Naive thymus-derived CD8-positive, alpha-beta T cell (primary cell): Measurements from ENCODE around the gene CAPN12. TPM values are rescaled to one million over a fixed set of nuclear protein-coding genes. Genes with fewer than 3 reads are reported as not detected.
A peak's percentile ranks its signal among the peaks of the same experiment; 100 is the strongest.

Experiments
- ATAC-seq, 2 donors: fragments of 150-1000 bp; cut with Tn5 transposase in 1 of 2; sonication (Bioruptor Pico), chemical (Tn5 transposase) in 1 of 2; 1 replicate in 1 of 2; 2 replicates in 1 of 2; pipeline ENCODE4 v1.10.0; 2021; ENCODE audit warnings: mild to moderate bottlenecking in 2 of 2, moderate library complexity in 2 of 2
- POLR2A ChIA-PET: fragments of 350-600 bp; sonication (Branson Sonifier 250); formaldehyde crosslinking; loops from one replicate; lab custom pipeline; 2021; ENCODE audit warnings: antibody characterized with exemption; lab: Charles Lee
- DNase-seq, 10 donors: peaks; one replicate each; pipeline versions ENCODE4 v3.0.0 to v3.0.0-alpha.2; 2020 to 2022
- H3K27ac Mint-ChIP-seq, 10 donors: one replicate each; pipeline ENCODE4 v1.8.0; 2020 to 2022; ENCODE audit warnings: mild to moderate bottlenecking in 10 of 10, mixed read lengths in 10 of 10, moderate library complexity in 4 of 10, inconsistent platforms in 1 of 10
- H3K27me3 Mint-ChIP-seq, 5 donors: one replicate each; pipeline ENCODE4 v1.8.0; 2021 to 2022; ENCODE audit warnings: mixed read lengths in 5 of 5
- H3K36me3 Mint-ChIP-seq, 3 donors: one replicate each; pipeline ENCODE4 v1.8.0; 2020 to 2022; ENCODE audit warnings: mixed read lengths in 3 of 3, mild to moderate bottlenecking in 2 of 3, inconsistent platforms in 1 of 3
- H3K4me1 Mint-ChIP-seq, 4 donors: one replicate each; pipeline ENCODE4 v1.8.0; 2021 to 2022; ENCODE audit warnings: mixed read lengths in 4 of 4
- H3K4me3 Mint-ChIP-seq, 10 donors: one replicate each; pipeline ENCODE4 v1.8.0; 2020 to 2022; ENCODE audit warnings: mild to moderate bottlenecking in 10 of 10, mixed read lengths in 10 of 10, moderate library complexity in 6 of 10, inconsistent platforms in 1 of 10
- H3K9me3 Mint-ChIP-seq, 9 donors: one replicate each; pipeline ENCODE4 v1.8.0; 2020 to 2022; ENCODE audit warnings: mixed read lengths in 9 of 9, mild to moderate bottlenecking in 3 of 9, inconsistent platforms in 1 of 9, moderate library complexity in 1 of 9
- polyA plus RNA-seq, 3 donors: library from polyadenylated mRNA; unstranded; fragments of 300-500 nt; fragmentation: Illumina TruSeq; gene quantifications; one replicate each; pipeline ENCODE4 v1.2.3, GENCODE V29; 2021
- total RNA-seq, 8 experiments: library from RNA in 2 of 8; stranded (reverse) in 2 of 8; gene quantifications; one replicate each; pipeline ENCODE4 v1.2.3 and lab custom pipeline; 2021 to 2026

The CAPN12 gene
- total and polyA plus RNA-seq, 5 experiments from 2014 or later: 2.0 to 8.2 (median 6.2) TPM

DNA sequence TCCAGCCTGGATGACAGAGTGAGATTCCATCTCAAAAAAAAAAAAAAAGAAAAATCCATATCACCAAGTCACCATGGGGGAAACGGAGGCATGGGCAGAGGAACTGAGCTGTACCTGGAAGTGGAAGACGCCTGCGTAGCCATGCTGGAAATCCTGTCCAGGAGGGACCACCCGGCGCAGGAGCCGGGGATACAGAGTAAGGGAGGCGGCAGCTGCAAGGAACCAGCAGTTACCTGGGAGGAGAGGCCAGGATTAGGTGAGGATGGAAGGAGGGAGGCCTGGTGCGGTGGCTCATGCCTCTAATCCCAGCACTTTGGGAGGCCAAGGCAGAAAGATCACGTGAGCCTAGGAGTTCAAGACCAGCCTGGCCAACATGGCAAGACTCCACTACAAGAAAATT, 2.0 kb downstream of the CAPN12 start:
- ATAC-seq (no peak), DNase-seq (no peak)
- no peaks in the 10 kb centered on the region for H3K36me3 Mint-ChIP-seq
- peaks cover 0 to 3% (median 0%) of the 10 kb centered on the region in 5 donors for H3K27me3 Mint-ChIP-seq
- H3K4me3 Mint-ChIP-seq: no peak overlapping the region
- POLR2A ChIA-PET: interaction anchor here (0.6 kb wide), 1 partner anchor 23 kb away, joined by 3 read pairs; no protein-coding TSS in a partner anchor
- no peak overlapping the region for H3K27ac Mint-ChIP-seq
- H3K4me1 Mint-ChIP-seq: peaks cover 11 to 26% (median 19%) of the 10 kb centered on the region in 4 donors
- H3K9me3 Mint-ChIP-seq: no peaks in the 10 kb centered on the region

DNA sequence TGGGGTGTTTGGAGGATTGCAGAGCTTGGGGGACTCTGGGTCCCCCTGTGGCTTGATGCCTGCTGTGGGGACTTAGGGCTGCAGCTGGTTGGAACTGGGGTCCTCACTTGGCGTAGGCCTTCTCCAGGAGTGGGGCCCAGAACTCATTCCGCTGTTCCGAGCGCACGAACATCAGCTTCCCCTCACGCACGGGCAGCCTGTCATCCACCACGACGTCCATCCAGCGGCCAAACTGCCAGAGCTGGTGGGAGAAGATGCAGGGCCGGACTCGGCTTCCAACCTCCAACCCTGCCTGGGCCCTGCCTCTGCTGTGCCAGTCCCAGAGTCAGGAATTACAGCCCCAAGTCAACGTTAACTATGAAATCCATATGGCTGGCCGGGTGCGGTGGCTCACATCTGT, 2.6 kb downstream of the CAPN12 start:
- POLR2A ChIA-PET: interaction anchor here (0.7 kb wide), 1 partner anchor 101 kb away, joined by 5 read pairs; no protein-coding TSS in a partner anchor
- Mint-ChIP-seq H3K27ac (peak overlapping the region in 1 of 10 donors; percentile 36), H3K36me3 (no peaks in the 10 kb centered on the region), H3K27me3 (peaks cover 0 to 3% (median 0%) of the 10 kb centered on the region in 5 donors), H3K4me1 (peaks cover 11 to 28% (median 20%) of the 10 kb centered on the region in 4 donors), H3K9me3 (no peaks in the 10 kb centered on the region), H3K4me3 (no peak overlapping the region)
- ATAC-seq: no peak
- DNase-seq: no peak

DNA sequence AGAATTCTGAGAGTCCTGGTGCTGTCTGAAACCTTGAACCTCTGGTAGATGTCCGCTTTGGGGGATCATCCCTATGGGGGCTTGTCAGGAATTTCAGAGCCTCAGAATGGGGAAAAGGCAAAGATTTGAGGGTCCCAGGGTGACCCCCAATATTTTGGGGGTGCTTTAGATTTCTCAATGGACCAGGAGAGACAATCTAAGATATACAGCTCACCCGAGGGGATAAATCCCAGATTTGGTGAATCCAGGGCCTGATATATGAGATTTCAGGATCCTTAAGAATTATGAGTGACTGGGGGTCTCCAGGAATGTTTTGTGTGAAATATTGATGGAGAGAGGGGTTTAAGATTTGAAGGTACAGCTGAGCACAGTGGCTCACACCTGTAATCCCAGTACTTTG, 3.3 kb downstream of the CAPN12 start:
- H3K36me3 Mint-ChIP-seq: no peaks in the 10 kb centered on the region
- DNase-seq (no peak), ATAC-seq (no peak)
- POLR2A ChIA-PET: interaction anchor here (0.7 kb wide), 1 partner anchor 184 kb away, joined by 5 read pairs; no protein-coding TSS in a partner anchor
- peaks cover 0 to 3% (median 0%) of the 10 kb centered on the region in 5 donors for H3K27me3 Mint-ChIP-seq
- H3K9me3 Mint-ChIP-seq: no peaks in the 10 kb centered on the region
- H3K27ac Mint-ChIP-seq: no peak overlapping the region
- H3K4me1 Mint-ChIP-seq: peaks cover 14 to 33% (median 23%) of the 10 kb centered on the region in 4 donors
- H3K4me3 Mint-ChIP-seq: no peak overlapping the region

DNA sequence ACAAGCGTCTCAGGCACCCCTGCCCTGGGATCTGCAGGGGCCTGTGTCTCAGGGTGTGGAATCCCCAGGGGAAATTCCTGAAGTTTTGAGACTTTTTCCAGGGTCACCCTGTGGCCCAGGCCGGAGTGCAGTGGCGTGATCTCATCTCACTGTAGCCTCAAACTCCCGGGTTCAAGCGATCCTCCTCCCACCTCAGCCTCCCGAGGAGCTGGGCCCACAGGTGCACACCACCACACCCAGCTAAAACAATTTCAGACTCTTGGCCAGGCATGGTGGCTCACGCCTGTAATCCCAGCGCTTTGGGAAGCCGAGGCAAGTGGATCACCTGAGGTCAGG, 4.0 kb downstream of the CAPN12 start:
- H3K27ac Mint-ChIP-seq: peak overlapping the region in 1 of 10 donors; percentile 54
- DNase-seq: no peak
- peaks cover 14 to 35% (median 25%) of the 10 kb centered on the region in 4 donors for H3K4me1 Mint-ChIP-seq
- no peaks in the 10 kb centered on the region for H3K36me3 Mint-ChIP-seq
- H3K9me3 Mint-ChIP-seq: no peaks in the 10 kb centered on the region
- H3K27me3 Mint-ChIP-seq: peaks cover 0 to 3% (median 0%) of the 10 kb centered on the region in 5 donors
- POLR2A ChIA-PET: interaction anchor here (0.7 kb wide), 1 partner anchor 103 kb away, joined by 4 read pairs; no protein-coding TSS in a partner anchor
- no peak overlapping the region for H3K4me3 Mint-ChIP-seq
- no peak for ATAC-seq

DNA sequence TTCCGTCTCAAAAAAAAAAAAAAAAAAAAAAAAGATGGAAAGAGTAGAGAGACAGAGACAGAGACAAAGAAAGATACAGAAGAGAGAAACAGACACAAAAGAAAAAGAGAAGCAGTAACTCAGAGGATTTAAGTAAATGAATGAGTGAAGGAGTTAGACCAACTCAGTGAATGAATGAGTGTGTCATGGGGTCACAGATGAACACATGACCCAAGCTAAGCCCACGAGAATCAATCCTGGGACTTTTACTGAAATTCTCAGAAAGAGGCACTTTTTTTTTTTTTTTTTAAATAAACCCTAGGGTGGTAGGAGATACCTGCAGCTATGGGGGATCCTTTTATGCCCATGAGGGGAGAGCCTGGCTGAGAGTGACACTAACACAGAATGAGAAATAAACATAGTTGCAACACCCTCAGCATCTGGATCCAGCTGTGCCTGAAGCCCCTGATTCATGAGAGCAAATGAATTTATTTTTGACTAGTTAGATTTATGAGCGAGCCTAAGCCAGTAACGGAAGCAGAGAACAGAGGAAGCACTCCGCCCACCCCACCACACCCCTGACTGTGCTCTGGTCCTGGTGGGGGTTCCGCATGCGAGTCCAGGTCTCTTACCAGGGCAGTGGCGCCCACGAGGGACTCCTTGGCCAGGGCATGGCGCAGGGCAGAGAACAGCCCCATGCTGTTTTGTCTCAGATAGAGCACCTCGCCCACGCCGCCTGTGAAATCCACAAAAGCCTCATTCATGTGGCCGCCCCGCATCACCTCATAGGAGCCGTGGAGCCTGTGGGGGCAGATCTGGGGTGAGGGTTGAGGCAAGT, 4.6 kb downstream of the CAPN12 start:
- Mint-ChIP-seq H3K9me3 (no peaks in the 10 kb centered on the region), H3K4me1 (peaks cover 15 to 41% (median 31%) of the 10 kb centered on the region in 4 donors), H3K4me3 (peak overlapping the region in 6 of 10 donors; percentile 21 to 42 (median 30)), H3K27me3 (peaks cover 0 to 3% (median 0%) of the 10 kb centered on the region in 5 donors), H3K36me3 (no peaks in the 10 kb centered on the region), H3K27ac (peak overlapping the region in 3 of 10 donors; percentile 38 to 48 (median 46))
- DNase-seq: no peak
- POLR2A ChIA-PET: interaction anchor here (0.6 to 1.2 kb wide), 3 partner anchors 101 to 112 kb away, joined by 3 to 4 read pairs (median 4); no protein-coding TSS in a partner anchor
- peak in 1 of 2 donors; percentile 19 for ATAC-seq

DNA sequence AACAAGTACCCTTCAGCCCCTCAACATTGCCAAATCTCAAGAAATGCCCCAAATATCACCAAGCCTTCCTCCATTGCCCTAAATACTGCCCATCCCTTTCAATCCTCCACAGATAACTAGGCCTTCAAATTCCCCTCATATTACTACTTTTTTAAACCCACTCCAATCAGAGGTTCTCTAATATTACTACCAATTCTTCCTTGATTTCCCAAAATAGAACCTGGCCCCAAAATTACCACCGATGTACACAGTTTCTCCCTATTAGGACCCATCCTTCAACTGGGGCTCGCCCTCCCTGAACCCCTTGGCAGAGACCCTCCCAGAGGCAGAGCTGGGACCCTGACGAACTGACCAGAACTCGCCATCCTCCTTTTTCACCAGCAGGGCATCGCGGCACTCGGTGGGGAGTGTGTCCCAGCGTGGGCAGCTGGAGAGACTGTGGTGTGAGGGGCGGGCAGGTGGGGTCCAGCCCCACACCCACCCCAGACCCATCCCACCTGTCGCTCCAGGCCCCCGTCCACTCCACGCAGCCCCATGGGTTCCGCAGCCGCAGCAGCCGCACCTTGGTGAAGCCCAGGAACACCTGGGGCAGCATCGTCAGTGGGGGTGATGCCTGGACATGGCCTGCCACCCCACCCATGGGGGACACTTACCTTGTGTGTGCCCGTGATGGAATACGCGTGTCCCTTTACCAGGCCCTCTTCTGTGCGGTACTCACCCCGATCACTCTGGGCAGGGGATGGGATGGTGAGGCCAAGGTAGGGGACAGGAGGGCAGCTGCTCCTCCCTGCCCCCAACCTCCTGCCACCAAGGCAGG, 6.1 kb downstream of the CAPN12 start:
- no peaks in the 10 kb centered on the region for H3K9me3 Mint-ChIP-seq
- POLR2A ChIA-PET: interaction anchor here (0.8 kb wide), 1 partner anchor 112 kb away, joined by 4 read pairs; the partner anchor contains the start of gene HNRNPL
- ATAC-seq: no peak
- peaks cover 17 to 51% (median 45%) of the 10 kb centered on the region in 4 donors for H3K4me1 Mint-ChIP-seq
- H3K4me3 Mint-ChIP-seq: peak overlapping the region; percentile 43 to 83 (median 70)
- peaks cover 0 to 3% (median 0%) of the 10 kb centered on the region in 5 donors for H3K27me3 Mint-ChIP-seq
- DNase-seq: no peak
- H3K27ac Mint-ChIP-seq: peak overlapping the region in 8 of 10 donors; percentile 2 to 84 (median 30)
- no peaks in the 10 kb centered on the region for H3K36me3 Mint-ChIP-seq

DNA sequence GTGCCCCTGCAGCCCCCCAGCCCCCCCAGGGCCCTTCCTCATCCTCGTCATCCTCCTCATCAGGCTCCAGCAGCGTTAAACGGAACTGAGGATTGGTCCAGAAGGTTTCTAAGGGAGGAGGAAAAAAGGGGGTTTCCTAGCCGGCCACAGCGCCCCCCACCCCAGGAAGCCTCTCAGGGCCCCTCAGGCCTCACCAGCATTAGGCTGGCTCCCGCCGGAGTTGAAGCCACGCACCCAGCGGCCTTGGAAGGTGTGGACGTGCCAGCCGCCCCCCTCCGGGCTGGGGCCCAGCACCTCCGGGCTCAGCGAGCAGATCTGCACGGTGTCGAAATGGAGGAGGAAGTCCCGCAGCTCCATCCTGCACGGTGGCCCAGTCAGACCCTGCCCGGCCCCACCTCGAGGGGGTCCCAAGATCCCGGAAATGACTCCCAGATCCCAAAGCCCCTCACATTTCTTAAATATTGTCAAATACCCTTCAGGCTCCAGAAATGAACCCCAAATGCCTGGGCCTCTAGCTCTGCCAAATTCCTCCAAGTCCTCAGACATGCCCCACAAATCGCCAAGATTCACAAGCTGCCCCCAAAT, 6.9 kb downstream of the CAPN12 start:
- no peak for DNase-seq
- no peak for ATAC-seq
- Mint-ChIP-seq H3K4me1 (peaks cover 17 to 58% (median 48%) of the 10 kb centered on the region in 4 donors), H3K27me3 (peaks cover 0 to 3% (median 0%) of the 10 kb centered on the region in 5 donors), H3K36me3 (no peaks in the 10 kb centered on the region), H3K4me3 (peak overlapping the region; percentile 43 to 83 (median 70)), H3K9me3 (no peaks in the 10 kb centered on the region), H3K27ac (peak overlapping the region in 6 of 10 donors; percentile 13 to 84 (median 26))
- POLR2A ChIA-PET: interaction anchor here (0.8 kb wide), 1 partner anchor 112 kb away, joined by 4 read pairs; the partner anchor contains the start of gene HNRNPL

DNA sequence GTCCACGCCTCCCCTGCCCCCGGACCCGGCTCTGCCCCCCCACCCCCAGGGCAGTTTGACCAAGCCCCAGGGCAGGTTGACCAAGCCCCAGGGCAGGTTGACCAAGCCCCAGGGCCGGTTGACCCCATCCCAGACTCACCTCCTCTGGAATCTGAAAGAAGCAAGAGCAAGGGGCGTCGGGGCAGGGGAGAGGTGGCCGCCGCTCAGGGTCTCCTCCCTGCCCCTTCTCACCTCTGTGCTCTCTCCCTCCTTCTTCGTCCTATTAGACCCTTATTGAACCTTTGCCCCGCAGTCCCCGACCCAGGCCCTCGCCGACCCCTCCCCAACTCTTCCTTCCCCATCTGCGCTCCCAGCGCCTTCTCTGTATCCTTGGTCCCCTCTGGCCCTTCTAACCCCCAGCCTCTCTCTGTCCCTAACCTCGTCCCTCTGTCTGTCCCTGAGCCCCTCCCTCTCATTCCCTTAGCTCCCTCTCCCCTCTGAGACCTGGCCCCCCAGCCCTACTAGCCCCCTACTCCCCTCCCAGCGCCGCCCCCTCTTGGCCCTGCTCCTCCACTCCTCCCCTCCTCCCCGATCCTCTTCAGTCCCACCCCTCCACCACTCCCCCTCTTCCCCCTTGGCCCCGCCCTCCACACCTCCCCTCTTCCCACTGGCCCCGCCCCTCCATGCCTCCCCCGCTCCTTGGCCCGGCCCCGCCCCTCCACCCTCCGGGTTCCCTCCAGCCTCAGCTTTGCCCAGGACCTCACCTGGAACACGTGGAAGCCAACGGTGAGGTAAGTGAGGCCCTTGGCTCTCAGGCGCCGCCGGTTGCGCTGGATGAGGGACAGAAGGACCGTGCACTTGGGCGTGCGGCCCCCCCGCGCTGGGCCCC, 7.6 kb downstream of the CAPN12 start:
- DNase-seq (peak; percentile 30 to 84 (median 52)), ATAC-seq (peak; percentile 19 to 21)
- H3K27me3 Mint-ChIP-seq: peaks cover 0 to 3% (median 0%) of the 10 kb centered on the region in 5 donors
- peak overlapping the region in 4 of 10 donors; percentile 27 to 82 (median 44) for H3K27ac Mint-ChIP-seq
- H3K4me3 Mint-ChIP-seq: peak overlapping the region; percentile 36 to 80 (median 64)
- POLR2A ChIA-PET: no interaction called here
- H3K9me3 Mint-ChIP-seq: no peaks in the 10 kb centered on the region
- no peaks in the 10 kb centered on the region for H3K36me3 Mint-ChIP-seq
- peaks cover 17 to 65% (median 48%) of the 10 kb centered on the region in 4 donors for H3K4me1 Mint-ChIP-seq

DNA sequence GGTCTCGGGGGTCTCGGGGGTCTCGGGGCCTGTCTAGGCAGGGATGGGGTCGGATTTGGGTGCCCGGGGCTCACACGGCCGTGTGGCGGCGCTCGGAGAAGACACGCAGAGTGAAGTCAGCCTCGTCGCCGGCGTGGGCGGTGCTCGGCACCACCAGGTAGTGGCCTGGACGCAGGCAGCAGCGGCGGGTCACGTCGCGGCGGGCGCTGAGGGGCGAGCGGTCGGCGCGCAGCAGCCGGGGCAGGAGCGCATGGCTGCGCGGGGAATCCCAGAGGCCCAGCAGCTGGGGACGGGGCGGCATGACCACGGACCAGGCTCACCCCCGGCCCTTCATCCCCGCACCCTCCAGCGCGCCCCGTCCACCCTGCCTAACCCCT, 8.2 kb downstream of the CAPN12 start:
- peak; percentile 39 to 77 (median 46) for DNase-seq
- no peaks in the 10 kb centered on the region for H3K36me3 Mint-ChIP-seq
- peak; percentile 35 to 61 for ATAC-seq
- H3K9me3 Mint-ChIP-seq: no peaks in the 10 kb centered on the region
- H3K4me1 Mint-ChIP-seq: peaks cover 17 to 65% (median 48%) of the 10 kb centered on the region in 4 donors
- peaks cover 0 to 3% (median 0%) of the 10 kb centered on the region in 5 donors for H3K27me3 Mint-ChIP-seq
- POLR2A ChIA-PET: no interaction called here
- peak overlapping the region in 6 of 10 donors; percentile 34 to 71 (median 63) for H3K4me3 Mint-ChIP-seq
- H3K27ac Mint-ChIP-seq: peak overlapping the region in 3 of 10 donors; percentile 72 to 90 (median 82)

DNA sequence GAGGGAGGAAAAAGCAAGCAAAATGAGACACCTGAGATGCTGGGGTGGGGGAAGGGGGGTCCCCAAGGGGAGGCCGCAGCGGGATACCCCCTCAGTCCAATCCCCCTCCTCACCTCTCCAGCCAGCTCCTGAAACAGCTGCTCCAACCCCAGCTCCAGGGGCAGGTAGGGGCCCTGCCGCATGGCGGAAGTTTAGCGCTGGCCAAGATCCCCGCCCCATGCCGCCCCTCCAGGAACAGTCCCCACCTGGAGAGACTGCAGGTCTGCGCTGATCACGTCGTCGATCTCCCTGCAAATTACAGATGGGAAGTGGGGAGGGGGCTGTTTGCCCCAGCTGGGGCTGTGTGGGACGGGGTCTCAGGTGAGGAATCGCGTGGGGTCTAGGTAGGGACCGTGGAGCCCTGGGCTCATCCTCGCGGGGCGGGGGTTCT, 9.0 kb downstream of the CAPN12 start:
- H3K4me1 Mint-ChIP-seq: peaks cover 17 to 69% (median 47%) of the 10 kb centered on the region in 4 donors

More for the DNA sequence above, 9.0 kb downstream of the CAPN12 start:
- Mint-ChIP-seq H3K27me3 (peaks cover 0 to 3% (median 0%) of the 10 kb centered on the region in 5 donors), H3K27ac (peak overlapping the region; percentile 43 to 92 (median 82)), H3K4me3 (peak overlapping the region; percentile 71 to 86 (median 77)), H3K9me3 (no peaks in the 10 kb centered on the region), H3K36me3 (no peaks in the 10 kb centered on the region)
- POLR2A ChIA-PET: interaction anchor here (0.8 to 1.5 kb wide), 8 partner anchors 9 to 195 kb away, joined by 4 to 8 read pairs (median 4); partner anchors contain the start of genes CAPN12, HNRNPL, MRPS12 and SARS2
- ATAC-seq (peak; percentile 45 to 56), DNase-seq (peak in 8 of 10 donors; percentile 30 to 69 (median 46))
